ENCODE data around the gene ZNF888. TPM values are rescaled to one million over a fixed set of nuclear protein-coding genes. Genes with fewer than 3 reads are reported as not detected.

ZNF888 gene
- total RNA-seq, 1 experiment from 2014 or later = 5.2 TPM

- Histone ChIP-seq H4K20me1 (ENCODE audit: low read length) (no peaks in the 10 kb centered on the region), H3K4me1 (ENCODE audit: insufficient read depth, low read length) (peaks cover 21% of the 10 kb centered on the region), H2AFZ (ENCODE audit: low read length) (peak within 1 kb of the TSS; percentile 90), H3K9me2 (replicated peaks; ENCODE audit: low read length) (no peaks in the 10 kb centered on the region), H3K27me3 (ENCODE audit: low read length) (no peaks in the 10 kb centered on the region), H3K4me2 (ENCODE audit: low read length) (peak within 1 kb of the TSS; percentile 92), H3K36me3 (ENCODE audit: low read depth, low read length) (peaks cover 19% of the 10 kb centered on the region), H3F3A (ENCODE audit: low read length, unreplicated experiment) (no peaks in the 10 kb centered on the region), H3K9me3 (ENCODE audit: low read length) (peaks cover 6% of the 10 kb centered on the region; the same call in 1 of the 2 replicates), H3K4me3 (ENCODE audit: low read length) (peak within 1 kb of the TSS; percentile 82), H3K9ac (ENCODE audit: low read length) (peak within 1 kb of the TSS; percentile 75), H3K27ac (ENCODE audit: low read length) (peak within 1 kb of the TSS; percentile 40), H3K79me2 (ENCODE audit: low read length) (peaks cover 33% of the 10 kb centered on the region)
- intact Hi-C loops (cut with micrococcal nuclease) = loop anchor here (1.0 kb wide), 2 partner anchors 17 to 31 kb away; no protein-coding TSS in a partner anchor
- BruUV-seq (replicated peaks) = TSS peak; percentile 48
- TF ChIP-seq EZH2phosphoT487 (IDR thresholded peaks at IDR 0.05; ENCODE audit: borderline replicate concordance, low read length) (no peak), EZH2 (IDR thresholded peaks at IDR 0.05; ENCODE audit: low read length, unreplicated experiment) (no peak), CTCF (conservative IDR thresholded peaks at IDR 0.05; ENCODE audit: low read depth, low read length) (no peak)
- ChIA-PET CTCF (interaction anchor here (1.0 kb wide), 1 partner anchor 31 kb away, joined by 4 read pairs; no protein-coding TSS in a partner anchor), POLR2A (ENCODE audit: unreplicated experiment) (interaction anchor here (0.5 to 0.7 kb wide), 3 partner anchors 15 to 622 kb away, joined by 3 to 5 read pairs (median 3); no protein-coding TSS in a partner anchor)
- DNase-seq (peak; percentile 97), ATAC-seq (peak; percentile 91)
Measured at GRCh38 chr19:52962394-52963246, 39.4 kb upstream of the ZNF888 start, which contains the start of gene ZNF816. TSS of gene ZNF816 (minus strand) at chr19:52962881. CDS start at chr19:52956089, 6,792 bp downstream.

DNA sequence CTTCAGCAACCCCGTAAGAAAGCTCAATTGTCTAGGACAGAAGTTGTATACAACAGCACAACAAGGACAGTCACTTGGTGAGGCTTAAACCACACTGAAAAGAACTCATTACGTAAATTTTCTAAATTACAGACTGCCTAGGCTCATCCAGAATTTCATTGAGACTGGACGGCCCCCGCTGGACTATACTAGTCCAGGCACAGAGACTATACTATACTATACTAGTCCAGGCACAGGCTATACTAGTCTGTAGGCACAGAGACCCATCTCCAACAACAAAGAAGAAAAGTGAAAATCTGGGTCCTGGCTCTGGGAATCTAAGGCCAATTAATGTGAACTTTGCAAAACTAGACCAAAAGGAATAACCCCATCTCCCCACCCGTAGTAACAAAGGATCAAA lies 38.8 kb upstream of the ZNF888 start:
- Histone ChIP-seq H3K9me3 (ENCODE audit: low read length) (0 out of 2 replicates have a peak, but pooled peaks cover 10% of the 10 kb centered on the region), H3K4me3 (ENCODE audit: low read length) (peak overlapping the region; percentile 82), H4K20me1 (ENCODE audit: low read length) (no peaks in the 10 kb centered on the region), H3F3A (ENCODE audit: low read length, unreplicated experiment) (no peaks in the 10 kb centered on the region), H3K27me3 (ENCODE audit: low read length) (no peaks in the 10 kb centered on the region), H3K9me2 (replicated peaks; ENCODE audit: low read length) (no peaks in the 10 kb centered on the region), H3K79me2 (ENCODE audit: low read length) (peaks cover 33% of the 10 kb centered on the region), H3K9ac (ENCODE audit: low read length) (peak overlapping the region; percentile 75), H3K27ac (ENCODE audit: low read length) (peak overlapping the region; percentile 40), H2AFZ (ENCODE audit: low read length) (peak overlapping the region; percentile 81), H3K4me2 (ENCODE audit: low read length) (peak overlapping the region; percentile 92), H3K36me3 (ENCODE audit: low read depth, low read length) (peaks cover 25% of the 10 kb centered on the region), H3K4me1 (ENCODE audit: insufficient read depth, low read length) (peaks cover 21% of the 10 kb centered on the region)
- intact Hi-C loops (cut with micrococcal nuclease) = loop anchor here (1.0 kb wide), 2 partner anchors 17 to 31 kb away; no protein-coding TSS in a partner anchor
- TF ChIP-seq EZH2phosphoT487 (IDR thresholded peaks at IDR 0.05; ENCODE audit: borderline replicate concordance, low read length) = no peak
- TF ChIP-seq CTCF (conservative IDR thresholded peaks at IDR 0.05; ENCODE audit: low read depth, low read length) = no peak
- no peak for TF ChIP-seq EZH2 (IDR thresholded peaks at IDR 0.05; ENCODE audit: low read length, unreplicated experiment)
- DNase-seq (peak; percentile 7), ATAC-seq (peak; percentile 7)
- ChIA-PET CTCF (no interaction called here), POLR2A (ENCODE audit: unreplicated experiment) (interaction anchor here (0.5 to 0.6 kb wide), 2 partner anchors 63 to 104 kb away, joined by 4 read pairs; no protein-coding TSS in a partner anchor)
- no TSS peak for BruUV-seq (replicated peaks)

All from PC-3 (cell line).